ENCODE data around the gene PRKCE.

- TF ChIP-seq CTCF (IDR thresholded peaks at IDR 0.05) (peak in 1 of 7 experiments; percentile 2), POLR2A (IDR thresholded peaks at IDR 0.05) (no peak)
Observed at GRCh38 chr2:45879406-45879805, 227.9 kb downstream of the PRKCE start.

Measured in body of pancreas (tissue), 4 donors.